Ramos (cell line): Measurements from ENCODE around the gene SLC15A3.
"Not testable (repeated sequence)": the region's sequence is repeated elsewhere in the genome, so short reads cannot be mapped to it uniquely, and the experiment has no call there.

ENCODE experiments used
- in situ Hi-C: fragments of 300-500 bp; cut with MboI; formaldehyde crosslinking; loops from one replicate; pipeline ENCODE4 v1.14.3; 2022; ENCODE audit warnings: low sequenced_read_pairs; ENCODE audit not compliant: unreplicated experiment

The SLC15A3 gene

GRCh38 chr11:60977836-60978235 is 25.9 kb upstream of the SLC15A3 start:
- in situ Hi-C loops: no loop called here

GRCh38 chr11:60977224-60977623 is 25.2 kb upstream of the SLC15A3 start:
- in situ Hi-C loops: no loop called here

- in situ Hi-C loops: no loop called here
Measured at GRCh38 chr11:60974726-60975125, 22.8 kb upstream of the SLC15A3 start.

GRCh38 chr11:60974316-60974715 is 22.3 kb upstream of the SLC15A3 start:
- in situ Hi-C loops: not testable (repeated sequence)

GRCh38 chr11:60973699-60974098 is 21.7 kb upstream of the SLC15A3 start:
- in situ Hi-C loops: no loop called here

GRCh38 chr11:60972182-60973030 is 20.4 kb upstream of the SLC15A3 start:
- in situ Hi-C loops: no loop called here

- in situ Hi-C loops: no loop called here
Measured at GRCh38 chr11:60971520-60971919, 19.5 kb upstream of the SLC15A3 start, which contains the start of gene CD6. TSS of gene CD6 (plus strand) at chr11:60971680. CDS start at chr11:60971866, 186 bp downstream.

- in situ Hi-C loops: no loop called here
Measured at GRCh38 chr11:60970890-60971289, 18.9 kb upstream of the SLC15A3 start.

- in situ Hi-C loops: no loop called here
Measured at GRCh38 chr11:60970369-60970774, 18.4 kb upstream of the SLC15A3 start.

GRCh38 chr11:60968223-60968622 is 16.2 kb upstream of the SLC15A3 start:
- in situ Hi-C loops: no loop called here

GRCh38 chr11:60966890-60967289 is 14.9 kb upstream of the SLC15A3 start:
- in situ Hi-C loops: no loop called here

GRCh38 chr11:60964801-60965200 is 12.8 kb upstream of the SLC15A3 start:
- in situ Hi-C loops: no loop called here

GRCh38 chr11:60960405-60960804 is 8.4 kb upstream of the SLC15A3 start:
- in situ Hi-C loops: no loop called here

GRCh38 chr11:60959431-60959830 is 7.5 kb upstream of the SLC15A3 start:
- in situ Hi-C loops: no loop called here

GRCh38 chr11:60957188-60957587 is 5.2 kb upstream of the SLC15A3 start:
- in situ Hi-C loops: no loop called here

GRCh38 chr11:60955571-60955970 is 3.6 kb upstream of the SLC15A3 start:
- in situ Hi-C loops: no loop called here

GRCh38 chr11:60954421-60954820 is 2.4 kb upstream of the SLC15A3 start:
- in situ Hi-C loops: no loop called here

- in situ Hi-C loops: no loop called here
Measured at GRCh38 chr11:60953781-60954180, 1.8 kb upstream of the SLC15A3 start.

- in situ Hi-C loops: no loop called here
Measured at GRCh38 chr11:60952742-60953170, 780 bp upstream of the SLC15A3 start.

GRCh38 chr11:60951606-60951903 is 421 bp downstream of the SLC15A3 start:
- in situ Hi-C loops: no loop called here

- in situ Hi-C loops: no loop called here
Measured at GRCh38 chr11:60950933-60951605, 907 bp downstream of the SLC15A3 start.

GRCh38 chr11:60950024-60950423 is 2.0 kb downstream of the SLC15A3 start:
- in situ Hi-C loops: no loop called here
